Endodermal cell (in vitro differentiated cells): ENCODE measurements around the gene BTN2A1. TPM values are rescaled to one million over a fixed set of nuclear protein-coding genes. Genes with fewer than 3 reads are reported as not detected.

Experiments used
- DNase-seq: peaks from one replicate; pipeline ENCODE4 v3.0.0-alpha.2; 2017
- H3K27ac ChIP-seq: 2 replicates; pipeline ENCODE4 v1.5.1; 2013; ENCODE audit warnings: mild to moderate bottlenecking, low read depth, low read length, moderate library complexity
- H3K27me3 ChIP-seq: 2 replicates; pipeline ENCODE4 v1.6.1; 2013; ENCODE audit warnings: mild to moderate bottlenecking, low read length, moderate library complexity; ENCODE audit not compliant: insufficient read depth, control insufficient read depth, poor library complexity, severe bottlenecking
- H3K36me3 ChIP-seq: 2 replicates; pipeline ENCODE4 v1.7.0; 2013; ENCODE audit warnings: mild to moderate bottlenecking, low read length, moderate library complexity; ENCODE audit not compliant: control insufficient read depth, insufficient read depth
- H3K4me1 ChIP-seq: one replicate; pipeline ENCODE4 v1.7.0; 2013; ENCODE audit warnings: low read length; ENCODE audit not compliant: control insufficient read depth, insufficient read depth
- H3K4me3 ChIP-seq: 2 replicates; pipeline ENCODE4 v1.5.1; 2013; ENCODE audit warnings: mild to moderate bottlenecking, low read length, moderate library complexity
- H3K9ac ChIP-seq: 2 replicates; pipeline ENCODE4 v1.6.1; 2013; ENCODE audit warnings: mild to moderate bottlenecking, low read length, moderate library complexity; ENCODE audit not compliant: poor library complexity, severe bottlenecking; ENCODE audit errors: extremely low read depth
- H3K9me3 ChIP-seq: 2 replicates; pipeline ENCODE4 v1.6.1; 2013; ENCODE audit warnings: mild to moderate bottlenecking, low read length, moderate library complexity; ENCODE audit not compliant: control insufficient read depth
- H3K27ac Mint-ChIP-seq: 2 replicates; pipeline ENCODE4 v1.8.0; 2020; ENCODE audit warnings: mixed read lengths
- H3K27me3 Mint-ChIP-seq: 2 replicates; pipeline ENCODE4 v1.8.0; 2021; ENCODE audit warnings: mild to moderate bottlenecking, mixed read lengths; ENCODE audit not compliant: insufficient read depth
- H3K36me3 Mint-ChIP-seq: 2 replicates; pipeline ENCODE4 v1.8.0; 2020; ENCODE audit warnings: low read depth, mixed read lengths
- H3K4me1 Mint-ChIP-seq: 2 replicates; pipeline ENCODE4 v1.8.0; 2020; ENCODE audit warnings: mixed read lengths
- H3K4me3 Mint-ChIP-seq: 2 replicates; pipeline ENCODE4 v1.8.0; 2020; ENCODE audit warnings: mild to moderate bottlenecking, moderate library complexity, mixed read lengths
- H3K9me3 Mint-ChIP-seq: 2 replicates; pipeline ENCODE4 v1.8.0; 2020; ENCODE audit warnings: mild to moderate bottlenecking, mixed read lengths
- CTCF ChIP-seq: fragments of 200-600 bp; sonication (generic); conservative IDR thresholded peaks from 2 replicates; pipeline ENCODE4 v1.5.0; 2021; ENCODE audit warnings: antibody characterized with exemption, mild to moderate bottlenecking
- WGBS, 2 experiments: methylation state at CpG; one replicate each; pipeline versions ENCODE4 v1.1.5 to v1.1.7; 2013; ENCODE audit warnings: missing lambda C conversion rate in 2 of 2, mixed read lengths in 1 of 2; ENCODE audit not compliant: insufficient coverage in 1 of 2, insufficient read length in 1 of 2; 5-methylcytosine and 5-hydroxymethylcytosine counted together
- total RNA-seq, 2 donors: library from RNA; stranded (reverse); fragmentation: NEBNext Ultra II Directional in 1 of 2; extraction: Animal tissue kit (Norgen Biotek cat#: 25700) in 1 of 2; gene quantifications; 2 replicates in 1 of 2; 3 replicates in 1 of 2; pipeline ENCODE4 v1.2.1, GENCODE V29; 2021

The BTN2A1 gene
- total RNA-seq, 2 donors from 2014 or later, result 15.0 to 18.7 TPM

- no peak for DNase-seq
- peaks cover 4% of the 10 kb centered on the region for H3K9me3 Mint-ChIP-seq
- no peaks in the 10 kb centered on the region for H3K36me3 Mint-ChIP-seq
- no peaks in the 10 kb centered on the region for H3K36me3 ChIP-seq
- no peak overlapping the region for H3K9ac ChIP-seq
- peaks cover 10% of the 10 kb centered on the region for H3K4me1 Mint-ChIP-seq
- H3K27me3 ChIP-seq, result no peaks in the 10 kb centered on the region
- 91 to 92% methylated on average over 7 to 8 of the region's 8 CpGs for WGBS, 2 experiments
- H3K27ac ChIP-seq, result no peak overlapping the region
- TF ChIP-seq CTCF, result no peak
- no peaks in the 10 kb centered on the region for H3K9me3 ChIP-seq
- no peak overlapping the region for H3K27ac Mint-ChIP-seq
- no peak overlapping the region for H3K4me3 Mint-ChIP-seq
- no peak overlapping the region for H3K4me3 ChIP-seq
- peaks cover 2% of the 10 kb centered on the region for H3K4me1 ChIP-seq
- H3K27me3 Mint-ChIP-seq, result peaks cover 17% of the 10 kb centered on the region
These were observed 32.5 kb downstream of the BTN2A1 start for GRCh38 chr6:26489996-26490964.

- Mint-ChIP-seq H3K4me3 (no peak overlapping the region), H3K9me3 (peaks cover 1% of the 10 kb centered on the region), H3K4me1 (peaks cover 10% of the 10 kb centered on the region), H3K36me3 (no peaks in the 10 kb centered on the region), H3K27ac (no peak overlapping the region), H3K27me3 (peaks cover 20% of the 10 kb centered on the region)
- no peak for TF ChIP-seq CTCF
- Histone ChIP-seq H3K27me3 (no peaks in the 10 kb centered on the region), H3K4me3 (no peak overlapping the region), H3K9me3 (no peaks in the 10 kb centered on the region), H3K36me3 (no peaks in the 10 kb centered on the region), H3K27ac (no peak overlapping the region), H3K4me1 (peaks cover 2% of the 10 kb centered on the region), H3K9ac (no peak overlapping the region)
- no peak for DNase-seq
- 71 to 88% methylated on average over 3 to 5 of the region's 5 CpGs for whole genome bisulfite sequencing, 2 experiments
These were observed 33.8 kb downstream of the BTN2A1 start for GRCh38 chr6:26491604-26492003.

GRCh38 chr6:26493258-26493657, 35.5 kb downstream of the BTN2A1 start:
- H3K9me3 ChIP-seq, result no peaks in the 10 kb centered on the region
- Mint-ChIP-seq H3K4me3 (no peak overlapping the region), H3K36me3 (no peaks in the 10 kb centered on the region), H3K4me1 (peaks cover 10% of the 10 kb centered on the region), H3K27me3 (peaks cover 19% of the 10 kb centered on the region), H3K27ac (no peak overlapping the region), H3K9me3 (no peaks in the 10 kb centered on the region)
- H3K4me3 ChIP-seq, result no peak overlapping the region
- peaks cover 2% of the 10 kb centered on the region for H3K4me1 ChIP-seq
- WGBS, 2 experiments, result 60 to 87% methylated on average over 2 of the region's 2 CpGs
- TF ChIP-seq CTCF, result peak; percentile 61
- H3K27me3 ChIP-seq, result no peaks in the 10 kb centered on the region
- H3K36me3 ChIP-seq, result no peaks in the 10 kb centered on the region
- H3K27ac ChIP-seq, result no peak overlapping the region
- DNase-seq, result no peak
- no peak overlapping the region for H3K9ac ChIP-seq
